Upper lobe of left lung (tissue), 6 donors: ENCODE results near the gene OR6X1. TPM values are rescaled to one million over a fixed set of nuclear protein-coding genes. Genes with fewer than 3 reads are reported as not detected.

Source experiments
- ATAC-seq, 2 donors: fragments of 200-7000 bp; cut with Tn5 transposase; one replicate each; pipeline ENCODE4 v1.9.1; 2022; ENCODE audit warnings: mild to moderate bottlenecking in 2 of 2, moderate library complexity in 2 of 2; ENCODE audit not compliant: low FRiP score in 2 of 2
- DNase-seq, 2 donors: peaks; one replicate each; pipeline ENCODE4 v3.0.0-alpha.2; 2019 to 2020
- H3K27ac ChIP-seq, 4 donors: fragments of 200-600 bp; sonication (generic); one replicate each; pipeline ENCODE4 v1.5.1; 2016 to 2019
- H3K27me3 ChIP-seq, 4 donors: fragments of 200-600 bp; sonication (generic); one replicate each; pipeline ENCODE4 v1.5.1; 2017 to 2019
- H3K36me3 ChIP-seq, 4 donors: fragments of 200-600 bp; sonication (generic); one replicate each; pipeline ENCODE4 v1.5.1; 2016 to 2019
- H3K4me1 ChIP-seq, 4 donors: fragments of 200-600 bp; sonication (generic); one replicate each; pipeline ENCODE4 v1.5.1; 2018 to 2019
- H3K4me3 ChIP-seq, 4 donors: fragments of 200-600 bp; sonication (generic); one replicate each; pipeline ENCODE4 v1.5.1; 2017 to 2019; ENCODE audit warnings: mild to moderate bottlenecking in 2 of 4, moderate library complexity in 1 of 4
- H3K9me3 ChIP-seq, 4 donors: fragments of 200-600 bp; sonication (generic); one replicate each; pipeline ENCODE4 v1.5.1; 2018 to 2019
- EP300 ChIP-seq, 4 donors: sonication (generic); formaldehyde crosslinking; IDR thresholded peaks; one replicate each; pipeline ENCODE4 v1.5.1; 2017; ENCODE audit warnings: antibody characterized with exemption in 4 of 4, control low read depth in 2 of 4
- POLR2A ChIP-seq, 4 donors: fragments of 450-650 bp; IDR thresholded peaks; one replicate each; pipeline ENCODE4 v1.5.1; 2016 to 2017; ENCODE audit warnings: antibody characterized with exemption in 4 of 4, mild to moderate bottlenecking in 2 of 4
- POLR2AphosphoS5 ChIP-seq, 2 donors: sonication (generic); formaldehyde crosslinking; IDR thresholded peaks; one replicate each; pipeline ENCODE4 v1.5.1; 2017; ENCODE audit warnings: antibody characterized with exemption in 2 of 2
- WGBS, 2 donors: methylation state at CpG; one replicate each; pipeline ENCODE4 v1.1.5; 2017 to 2018; 5-methylcytosine and 5-hydroxymethylcytosine counted together
- total RNA-seq, 6 donors: library from RNA; depleted of rRNA in 4 of 6; stranded (reverse); fragments of >200 nt in 4 of 6; gene quantifications; one replicate each; pipeline versions ENCODE4 v1.1.0 to v1.2.1, GENCODE V29; 2016 to 2021
- TF ChIP-seq, protein P1 (sequence below), 6 experiments: fragments of 450-650 bp in 4 of 6; fragments of 200-600 bp in 2 of 6; sonication (generic) in 2 of 6; IDR thresholded peaks; one replicate each; pipeline ENCODE4 v1.5.1; 2016 to 2019; ENCODE audit warnings: antibody characterized with exemption in 6 of 6
- donor health status: DM: no; HTN: no; CAD: no; lungs with moderate emphysema.
- donor health status: DM: no; HTN: yes; CAD: no; lungs with severe emphysema.

The OR6X1 gene
- total RNA-seq, 6 donors from 2014 or later = not detected

DNA sequence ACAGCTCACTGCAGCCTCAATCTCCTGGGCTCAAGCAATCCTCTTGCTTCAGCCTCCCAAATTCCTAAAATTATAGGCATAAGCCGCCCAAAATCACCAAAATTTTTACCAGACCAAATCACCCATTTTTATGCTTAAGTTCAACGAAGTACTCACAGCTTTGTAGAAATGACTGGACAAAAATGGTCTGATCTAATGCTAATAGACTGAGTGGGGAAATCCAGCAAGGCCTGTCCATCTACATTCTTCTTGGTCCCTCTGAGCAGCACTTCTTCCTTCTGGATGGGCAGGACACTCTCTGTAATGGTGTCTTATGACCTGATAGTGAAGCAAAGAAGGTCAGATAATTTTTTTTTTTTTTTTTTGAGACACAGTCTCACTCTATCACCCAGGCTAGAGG, 18.7 kb upstream of the OR6X1 start:
- H3K9me3 ChIP-seq = no peaks in the 10 kb centered on the region
- no peak for ATAC-seq
- TF ChIP-seq POLR2A (IDR thresholded peaks at IDR 0.05) (no peak), POLR2AphosphoS5 (IDR thresholded peaks at IDR 0.05) (no peak), EP300 (IDR thresholded peaks at IDR 0.05) (no peak)
- TF ChIP-seq, protein P1, sequence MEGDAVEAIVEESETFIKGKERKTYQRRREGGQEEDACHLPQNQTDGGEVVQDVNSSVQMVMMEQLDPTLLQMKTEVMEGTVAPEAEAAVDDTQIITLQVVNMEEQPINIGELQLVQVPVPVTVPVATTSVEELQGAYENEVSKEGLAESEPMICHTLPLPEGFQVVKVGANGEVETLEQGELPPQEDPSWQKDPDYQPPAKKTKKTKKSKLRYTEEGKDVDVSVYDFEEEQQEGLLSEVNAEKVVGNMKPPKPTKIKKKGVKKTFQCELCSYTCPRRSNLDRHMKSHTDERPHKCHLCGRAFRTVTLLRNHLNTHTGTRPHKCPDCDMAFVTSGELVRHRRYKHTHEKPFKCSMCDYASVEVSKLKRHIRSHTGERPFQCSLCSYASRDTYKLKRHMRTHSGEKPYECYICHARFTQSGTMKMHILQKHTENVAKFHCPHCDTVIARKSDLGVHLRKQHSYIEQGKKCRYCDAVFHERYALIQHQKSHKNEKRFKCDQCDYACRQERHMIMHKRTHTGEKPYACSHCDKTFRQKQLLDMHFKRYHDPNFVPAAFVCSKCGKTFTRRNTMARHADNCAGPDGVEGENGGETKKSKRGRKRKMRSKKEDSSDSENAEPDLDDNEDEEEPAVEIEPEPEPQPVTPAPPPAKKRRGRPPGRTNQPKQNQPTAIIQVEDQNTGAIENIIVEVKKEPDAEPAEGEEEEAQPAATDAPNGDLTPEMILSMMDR (IDR thresholded peaks at IDR 0.05) = no peak
- no peaks in the 10 kb centered on the region for H3K36me3 ChIP-seq
- DNase-seq = no peak
- no peak overlapping the region for H3K27ac ChIP-seq
- WGBS, 2 donors = 74 to 80% methylated on average over 2 of the region's 2 CpGs
- H3K4me3 ChIP-seq = no peak overlapping the region
- no peaks in the 10 kb centered on the region for H3K4me1 ChIP-seq
- H3K27me3 ChIP-seq = no peaks in the 10 kb centered on the region

DNA sequence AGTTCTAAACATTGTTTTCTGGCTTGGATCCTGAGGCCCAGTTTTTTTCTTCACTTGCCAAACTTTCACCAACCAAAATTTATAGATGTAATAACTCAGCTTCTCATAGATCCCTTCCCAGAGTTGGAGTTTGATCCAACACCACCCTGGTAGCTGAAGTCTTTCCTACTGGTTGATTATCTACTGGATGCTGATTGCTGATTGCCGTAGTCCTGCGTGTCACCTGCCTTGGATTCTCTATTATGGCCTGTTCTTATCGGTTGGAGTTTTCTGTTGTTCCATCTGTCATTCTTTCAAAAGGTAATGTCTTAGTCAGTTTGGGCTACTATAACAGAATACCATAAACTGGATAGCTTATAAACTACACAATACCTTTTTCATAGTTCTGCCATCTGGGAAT, 17.3 kb upstream of the OR6X1 start:
- H3K9me3 ChIP-seq = no peaks in the 10 kb centered on the region
- no peaks in the 10 kb centered on the region for H3K4me1 ChIP-seq
- H3K36me3 ChIP-seq = no peaks in the 10 kb centered on the region
- H3K27ac ChIP-seq = no peak overlapping the region
- H3K4me3 ChIP-seq = no peak overlapping the region
- no peaks in the 10 kb centered on the region for H3K27me3 ChIP-seq
- TF ChIP-seq POLR2AphosphoS5 (IDR thresholded peaks at IDR 0.05) (no peak), EP300 (IDR thresholded peaks at IDR 0.05) (no peak), POLR2A (IDR thresholded peaks at IDR 0.05) (no peak)
- TF ChIP-seq, protein P1 (IDR thresholded peaks at IDR 0.05) = no peak
- 93 to 96% methylated on average over 3 of the region's 3 CpGs for WGBS, 2 donors
- DNase-seq (no peak), ATAC-seq (no peak)

DNA sequence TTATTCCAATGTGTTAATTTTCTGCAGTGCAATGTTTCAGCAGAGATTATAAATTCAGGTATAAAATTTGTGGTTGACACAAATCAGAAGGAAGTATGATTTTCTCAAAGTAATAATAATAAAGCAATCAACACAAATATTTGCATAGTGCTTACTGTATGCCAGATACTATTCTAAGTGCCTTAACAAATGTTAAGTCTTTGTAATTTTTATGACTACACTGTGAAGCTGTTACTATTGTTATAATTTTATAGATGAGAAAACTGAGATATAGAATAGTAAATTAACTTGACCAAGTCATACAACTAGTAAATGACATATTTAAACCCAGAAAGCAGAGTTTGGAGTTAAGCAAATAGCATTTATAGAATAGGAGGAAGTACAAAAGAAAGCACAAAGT, 16.4 kb upstream of the OR6X1 start:
- Histone ChIP-seq H3K4me3 (no peak overlapping the region), H3K36me3 (no peaks in the 10 kb centered on the region), H3K27me3 (no peaks in the 10 kb centered on the region), H3K27ac (no peak overlapping the region), H3K9me3 (no peaks in the 10 kb centered on the region), H3K4me1 (no peaks in the 10 kb centered on the region)
- ATAC-seq (no peak), DNase-seq (no peak)
- TF ChIP-seq POLR2A (IDR thresholded peaks at IDR 0.05) (no peak), POLR2AphosphoS5 (IDR thresholded peaks at IDR 0.05) (no peak), EP300 (IDR thresholded peaks at IDR 0.05) (no peak)
- TF ChIP-seq, protein P1 (IDR thresholded peaks at IDR 0.05) = no peak

DNA sequence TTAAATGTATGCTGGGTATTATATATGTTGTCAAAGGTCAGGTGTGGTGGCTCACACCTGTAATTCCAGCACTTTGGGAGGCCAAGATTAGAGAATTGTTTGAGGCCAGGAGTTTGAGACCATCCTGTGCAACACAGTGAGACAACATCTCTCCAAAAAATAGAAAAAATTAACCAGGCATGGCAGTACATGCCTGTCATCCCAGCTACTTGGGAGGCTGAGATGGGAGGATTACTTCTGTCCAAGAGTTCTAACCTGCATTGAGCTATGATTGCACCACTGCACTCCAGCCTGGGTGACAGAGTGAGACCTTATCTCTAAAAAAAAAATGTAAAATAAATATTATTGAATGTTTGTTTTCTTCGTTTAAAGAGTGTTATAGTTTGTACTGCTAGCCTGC, 11.3 kb upstream of the OR6X1 start:
- H3K4me3 ChIP-seq = no peak overlapping the region
- peaks cover 0 to 14% (median 10%) of the 10 kb centered on the region in 4 donors for H3K9me3 ChIP-seq
- TF ChIP-seq EP300 (IDR thresholded peaks at IDR 0.05) (no peak), POLR2AphosphoS5 (IDR thresholded peaks at IDR 0.05) (no peak), POLR2A (IDR thresholded peaks at IDR 0.05) (no peak)
- TF ChIP-seq, protein P1 (IDR thresholded peaks at IDR 0.05) = no peak
- H3K27me3 ChIP-seq = no peaks in the 10 kb centered on the region
- ATAC-seq (no peak), DNase-seq (no peak)
- no peak overlapping the region for H3K27ac ChIP-seq
- no peaks in the 10 kb centered on the region for H3K4me1 ChIP-seq
- WGBS, 2 donors = 43 to 45% methylated on average over 1 of the region's 1 CpG
- H3K36me3 ChIP-seq = no peaks in the 10 kb centered on the region

DNA sequence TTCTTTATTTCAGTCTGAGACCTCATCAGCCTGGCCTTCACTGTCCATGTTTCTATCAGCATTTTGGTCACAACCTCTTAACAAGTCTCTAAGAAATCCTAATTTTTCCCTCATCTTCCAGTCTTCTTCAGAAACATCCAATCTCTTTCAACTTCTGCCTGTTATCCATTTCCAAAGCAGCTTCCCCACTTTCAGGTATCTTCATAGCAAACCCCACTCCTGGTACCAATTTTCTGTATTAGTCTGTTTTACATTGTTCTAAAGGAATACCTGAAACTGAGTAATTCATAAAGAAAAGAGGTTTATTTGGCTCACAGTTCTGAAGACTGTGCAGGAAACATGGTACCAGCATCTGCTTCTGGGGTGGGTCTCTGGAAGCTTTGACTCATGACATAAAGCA, 8.1 kb upstream of the OR6X1 start:
- ATAC-seq (no peak), DNase-seq (no peak)
- H3K4me3 ChIP-seq = no peak overlapping the region
- no peak overlapping the region for H3K27ac ChIP-seq
- TF ChIP-seq POLR2A (IDR thresholded peaks at IDR 0.05) (no peak), POLR2AphosphoS5 (IDR thresholded peaks at IDR 0.05) (no peak), EP300 (IDR thresholded peaks at IDR 0.05) (no peak)
- TF ChIP-seq, protein P1 (IDR thresholded peaks at IDR 0.05) = no peak
- H3K27me3 ChIP-seq = no peaks in the 10 kb centered on the region
- H3K36me3 ChIP-seq = no peaks in the 10 kb centered on the region
- H3K4me1 ChIP-seq = no peaks in the 10 kb centered on the region
- peaks cover 0 to 14% (median 10%) of the 10 kb centered on the region in 4 donors for H3K9me3 ChIP-seq
